AG09309 (cell line): ENCODE results near the gene PTCRA.
A peak's percentile ranks its signal among the peaks of the same experiment; 100 is the strongest.
"Not testable (repeated sequence)": the region's sequence is repeated elsewhere in the genome, so short reads cannot be mapped to it uniquely, and the experiment has no call there.

Experiments
- DNase-seq: peaks from one replicate; pipeline ENCODE4 v3.0.0-alpha.2; 2010; ENCODE audit warnings: low read depth
- H3K4me3 ChIP-seq: 2 replicates; pipeline ENCODE4 v1.5.1; 2011; ENCODE audit warnings: mild to moderate bottlenecking, low read depth, low read length, moderate library complexity; ENCODE audit not compliant: control insufficient read depth
- CTCF ChIP-seq: IDR thresholded peaks from 2 replicates; pipeline ENCODE4 v1.5.1; 2011; ENCODE audit warnings: mild to moderate bottlenecking, low read depth, low read length, inconsistent platforms; ENCODE audit not compliant: insufficient read depth, control insufficient read depth; ENCODE audit errors: missing control alignments

PTCRA gene

GRCh38 chr6:42915732-42916131 lies at the start of gene PTCRA:
PTCRA (plus strand) TSS chr6:42916053; CDS start chr6:42916070, 17 bp downstream.
- no peak for TF ChIP-seq CTCF
- DNase-seq = no peak
- no peak within 1 kb of the TSS for H3K4me3 ChIP-seq

GRCh38 chr6:42870145-42870936 lies 45.5 kb upstream of the PTCRA start:
- H3K4me3 ChIP-seq = no peak overlapping the region
- DNase-seq = no peak
- TF ChIP-seq CTCF = no peak

DNA sequence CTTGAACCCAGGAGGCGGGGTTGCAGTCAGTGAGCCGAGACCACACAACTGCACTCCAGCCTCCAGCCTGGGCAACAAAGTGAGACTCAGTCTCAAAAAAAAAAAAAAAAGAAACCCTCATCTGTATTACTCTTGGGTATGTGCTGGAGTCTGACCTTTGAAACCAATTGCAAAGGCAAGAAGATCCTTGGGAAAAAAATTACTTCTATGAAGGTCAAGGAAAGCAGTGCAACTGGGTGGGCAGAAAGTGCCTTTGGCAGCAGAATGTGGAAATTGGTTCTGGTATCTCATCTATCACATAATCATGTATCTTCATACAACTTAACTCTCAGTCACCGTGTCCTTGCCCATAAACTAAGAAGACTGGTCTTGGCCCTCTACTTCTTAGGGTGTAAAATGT lies 44.1 kb upstream of the PTCRA start:
- TF ChIP-seq CTCF = no peak
- no peak for DNase-seq
- no peak overlapping the region for H3K4me3 ChIP-seq

- TF ChIP-seq CTCF = no peak
- no peak for DNase-seq
- no peak overlapping the region for H3K4me3 ChIP-seq
Observed at GRCh38 chr6:42873313-42873712, 42.5 kb upstream of the PTCRA start.

DNA sequence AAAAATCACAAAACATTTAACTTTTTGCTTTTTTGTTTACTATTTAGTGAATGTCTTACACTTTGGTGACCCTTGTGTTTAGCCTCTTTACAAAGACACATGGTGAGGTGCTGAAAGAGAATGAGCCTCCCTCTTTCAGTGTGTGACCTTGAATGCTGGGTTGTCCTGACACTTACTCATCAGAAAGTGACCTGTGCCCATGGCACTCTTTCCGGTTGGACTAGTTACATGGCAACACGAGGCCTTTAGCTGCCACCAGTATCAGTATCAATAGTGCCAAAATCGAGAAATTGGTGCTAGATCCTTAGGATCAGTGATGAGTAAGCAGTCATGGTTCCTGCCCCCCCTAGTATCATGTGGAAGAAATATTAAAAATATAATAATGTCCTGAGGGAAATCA lies 38.2 kb upstream of the PTCRA start:
- H3K4me3 ChIP-seq = no peak overlapping the region
- TF ChIP-seq CTCF = no peak
- no peak for DNase-seq

- TF ChIP-seq CTCF = no peak
- DNase-seq = no peak
- peak within 1 kb of the TSS; percentile 55 for H3K4me3 ChIP-seq
Observed at GRCh38 chr6:42879372-42880239, 36.2 kb upstream of the PTCRA start, which contains the start of gene RPL7L1. RPL7L1 (plus strand) TSS chr6:42879616; CDS start chr6:42879911, 295 bp downstream.

DNA sequence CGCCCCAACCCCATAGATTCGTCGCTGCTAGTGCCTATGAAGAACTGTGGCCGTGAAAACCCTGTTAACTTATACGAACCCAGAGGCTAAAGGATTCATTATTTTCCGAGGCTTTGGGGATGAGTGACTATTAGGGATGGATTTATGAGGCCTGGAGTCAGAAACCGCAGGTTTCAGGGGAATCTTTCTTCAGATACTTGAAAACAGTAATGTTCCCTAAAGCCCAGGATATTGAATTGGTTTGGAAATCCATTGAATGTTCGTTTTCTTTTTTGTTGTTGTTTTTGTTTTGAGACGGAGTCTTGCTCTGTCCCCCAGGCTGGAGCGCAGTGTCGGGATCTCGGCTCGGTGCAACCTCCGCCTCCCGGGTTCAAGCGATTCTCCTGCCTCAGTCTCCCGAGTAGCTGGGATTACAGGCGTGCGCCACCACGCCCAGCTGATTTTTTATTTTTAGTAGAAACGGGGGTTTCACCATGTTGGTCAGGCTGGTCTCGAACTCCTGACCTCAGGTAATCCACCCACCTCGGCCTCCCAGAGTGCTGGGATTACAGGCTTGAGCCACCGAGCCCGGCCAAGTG lies 35.5 kb upstream of the PTCRA start:
- not testable (repeated sequence) for DNase-seq
- peak overlapping the region; percentile 55 for H3K4me3 ChIP-seq

DNA sequence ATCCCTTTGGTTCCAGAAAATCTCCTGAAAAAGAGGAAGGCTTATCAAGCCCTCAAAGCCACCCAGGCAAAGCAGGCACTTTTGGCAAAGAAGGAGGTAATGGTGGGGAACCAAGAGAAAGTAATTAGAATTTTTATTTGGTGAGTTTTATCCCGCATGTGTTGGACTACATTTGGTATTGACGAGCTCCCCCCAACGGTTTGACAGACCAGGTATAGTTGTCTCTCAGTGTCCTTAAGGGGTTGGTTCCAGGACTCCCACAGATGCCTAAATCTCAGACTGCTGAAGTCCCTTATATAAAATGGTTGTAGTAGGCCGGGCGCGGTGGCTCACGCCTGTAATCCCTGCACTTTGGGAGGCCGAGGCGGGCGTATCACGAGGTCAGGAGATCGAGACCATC lies 35.0 kb upstream of the PTCRA start:
- DNase-seq = not testable (repeated sequence)
- H3K4me3 ChIP-seq = peak overlapping the region; percentile 55
